ENCODE data around the gene CCDC15. TPM values are rescaled to one million over a fixed set of nuclear protein-coding genes. Genes with fewer than 3 reads are reported as not detected.

Gene CCDC15
- total and polyA plus RNA-seq, 2 of the 4 experiments (the other 2 are of a cell fraction) = 1.1 to 2.0 TPM

DNA sequence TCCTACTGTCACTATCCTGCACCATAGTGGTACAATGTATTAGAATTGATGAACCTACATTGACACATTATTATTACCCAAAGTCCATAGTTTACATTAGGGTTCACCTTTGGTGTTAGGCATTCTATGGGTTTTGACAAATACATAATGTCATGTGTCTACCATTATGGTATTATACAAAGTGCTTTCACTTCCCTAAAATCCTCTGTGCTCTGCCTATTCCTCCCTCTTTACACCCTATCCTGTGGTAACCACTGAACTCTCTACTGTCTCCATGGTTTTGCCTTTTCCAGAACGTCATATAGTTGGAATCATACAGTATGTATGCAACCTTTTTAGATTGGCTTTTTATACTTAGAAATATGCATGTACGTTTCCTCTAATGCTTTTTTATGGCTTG lies 51.5 kb downstream of the CCDC15 start:
- WGBS, 2 experiments (ENCODE audit: extremely low coverage in 2 of 2, insufficient read length in 1 of 2) = no CpG with 5 or more reads among the region's 2 CpGs
- H2BK5ac ChIP-seq (ENCODE audit: low read depth, low read length, poor library complexity, severe bottlenecking) = no peak overlapping the region
- H3K79me1 ChIP-seq (ENCODE audit: low read depth in 1 of 2, low read length in 2 of 2) = no peaks in the 10 kb centered on the region
- no peak overlapping the region for H2BK120ac ChIP-seq (ENCODE audit: low read depth, low read length)
- H3K4me3 ChIP-seq (ENCODE audit: insufficient read depth, low read depth, low read length) = no peak overlapping the region
- no TSS peak for BruUV-seq (replicated peaks)
- H3K9me3 ChIP-seq (ENCODE audit: control insufficient read depth, insufficient read depth, low read length) = no peaks in the 10 kb centered on the region
- no peaks in the 10 kb centered on the region for H3K36me3 ChIP-seq (ENCODE audit: control insufficient read depth, insufficient read depth, low read length)
- intact Hi-C loops (cut with micrococcal nuclease) (no loop called here), in situ Hi-C loops (cut with MboI; ENCODE audit: low sequenced_read_pairs) (no loop called here), dilution Hi-C loops (cut with HindIII; ENCODE audit: low sequenced_read_pairs, unreplicated experiment) (no loop called here)
- no peak overlapping the region for H3K27ac ChIP-seq (ENCODE audit: insufficient read depth, low read length)
- no peak overlapping the region for H3K56ac ChIP-seq (ENCODE audit: extremely low read depth, insufficient read depth, low read length)
- H4K91ac ChIP-seq (ENCODE audit: insufficient read depth, low read depth, low read length) = no peak overlapping the region
- H3K4ac ChIP-seq (ENCODE audit: low read depth, low read length) = no peak overlapping the region
- no peaks in the 10 kb centered on the region for H3K9me1 ChIP-seq (ENCODE audit: insufficient read depth, low read length)
- ATAC-seq (ENCODE audit: low read depth) (no peak), DNase-seq (no peak)
- no peak overlapping the region for H4K5ac ChIP-seq (ENCODE audit: low read depth, low read length)
- TF ChIP-seq BHLHE40 (IDR thresholded peaks at IDR 0.05; ENCODE audit: low read depth, low read length) = no peak
- no peak for TF ChIP-seq MAFK (IDR thresholded peaks at IDR 0.05; ENCODE audit: low read depth, low read length)
- TF ChIP-seq FOS (IDR thresholded peaks at IDR 0.05; ENCODE audit: low read depth, low read length) = no peak
- TF ChIP-seq ELK1 (IDR thresholded peaks at IDR 0.05; ENCODE audit: borderline replicate concordance, low read depth, low read length) = no peak
- TF ChIP-seq, protein P1, sequence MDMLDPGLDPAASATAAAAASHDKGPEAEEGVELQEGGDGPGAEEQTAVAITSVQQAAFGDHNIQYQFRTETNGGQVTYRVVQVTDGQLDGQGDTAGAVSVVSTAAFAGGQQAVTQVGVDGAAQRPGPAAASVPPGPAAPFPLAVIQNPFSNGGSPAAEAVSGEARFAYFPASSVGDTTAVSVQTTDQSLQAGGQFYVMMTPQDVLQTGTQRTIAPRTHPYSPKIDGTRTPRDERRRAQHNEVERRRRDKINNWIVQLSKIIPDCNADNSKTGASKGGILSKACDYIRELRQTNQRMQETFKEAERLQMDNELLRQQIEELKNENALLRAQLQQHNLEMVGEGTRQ (IDR thresholded peaks at IDR 0.05; ENCODE audit: low read depth, low read length) = no peak
- TF ChIP-seq, protein P2, sequence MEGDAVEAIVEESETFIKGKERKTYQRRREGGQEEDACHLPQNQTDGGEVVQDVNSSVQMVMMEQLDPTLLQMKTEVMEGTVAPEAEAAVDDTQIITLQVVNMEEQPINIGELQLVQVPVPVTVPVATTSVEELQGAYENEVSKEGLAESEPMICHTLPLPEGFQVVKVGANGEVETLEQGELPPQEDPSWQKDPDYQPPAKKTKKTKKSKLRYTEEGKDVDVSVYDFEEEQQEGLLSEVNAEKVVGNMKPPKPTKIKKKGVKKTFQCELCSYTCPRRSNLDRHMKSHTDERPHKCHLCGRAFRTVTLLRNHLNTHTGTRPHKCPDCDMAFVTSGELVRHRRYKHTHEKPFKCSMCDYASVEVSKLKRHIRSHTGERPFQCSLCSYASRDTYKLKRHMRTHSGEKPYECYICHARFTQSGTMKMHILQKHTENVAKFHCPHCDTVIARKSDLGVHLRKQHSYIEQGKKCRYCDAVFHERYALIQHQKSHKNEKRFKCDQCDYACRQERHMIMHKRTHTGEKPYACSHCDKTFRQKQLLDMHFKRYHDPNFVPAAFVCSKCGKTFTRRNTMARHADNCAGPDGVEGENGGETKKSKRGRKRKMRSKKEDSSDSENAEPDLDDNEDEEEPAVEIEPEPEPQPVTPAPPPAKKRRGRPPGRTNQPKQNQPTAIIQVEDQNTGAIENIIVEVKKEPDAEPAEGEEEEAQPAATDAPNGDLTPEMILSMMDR (conservative IDR thresholded peaks at IDR 0.05; ENCODE audit: low read depth, low read length) = no peak
- H3K18ac ChIP-seq (ENCODE audit: low read depth, low read length) = no peak overlapping the region
- H2AFZ ChIP-seq (replicated peaks; ENCODE audit: low read length, poor library complexity) = no peak overlapping the region
- H3K4me1 ChIP-seq (ENCODE audit: control insufficient read depth, insufficient read depth, low read length) = no peaks in the 10 kb centered on the region
- H4K8ac ChIP-seq (ENCODE audit: low read depth in 2 of 2, low read length in 2 of 2) = no peak overlapping the region
- H3K14ac ChIP-seq (replicated peaks; ENCODE audit: low read depth, low read length) = no peak overlapping the region
- no peaks in the 10 kb centered on the region for H4K20me1 ChIP-seq (ENCODE audit: insufficient read depth, low read length)
- no peak overlapping the region for H3K9ac ChIP-seq (ENCODE audit: low read depth, low read length)
- ChIA-PET POLR2A (ENCODE audit: unreplicated experiment) (no interaction called here), CTCF (no interaction called here)
- no peak overlapping the region for H2AK5ac ChIP-seq (ENCODE audit: low read depth, low read length)
- H3K4me2 ChIP-seq (ENCODE audit: low read depth, low read length) = no peak overlapping the region
- H2BK20ac ChIP-seq (ENCODE audit: low read depth, low read length) = no peak overlapping the region
- no peak overlapping the region for H2AK9ac ChIP-seq (replicated peaks; ENCODE audit: low read depth, low read length, poor library complexity)
- no peak overlapping the region for H2BK15ac ChIP-seq (ENCODE audit: low read depth, low read length)
- no peak overlapping the region for H3K23ac ChIP-seq (ENCODE audit: low read depth, low read length)
- no peaks in the 10 kb centered on the region for H3K27me3 ChIP-seq (ENCODE audit: control insufficient read depth, insufficient read depth, low read length)

Data from IMR-90 (cell line).